ENCODE data around the gene TOMM34. TPM values are rescaled to one million over a fixed set of nuclear protein-coding genes. Genes with fewer than 3 reads are reported as not detected.

Gene TOMM34
- total RNA-seq: 1 to 10 TPM; 5.6 to 5.9 TPM
- polyA plus RNA-seq (2013, experiment 1 of 2): 10.4 TPM
- polyA plus RNA-seq (2013, experiment 2 of 2): 12.3 TPM
- total RNA-seq: 7.3 to 118 (median 18.2) reads per million in 172 experiments

GRCh38 chr20:44960103-44960852 lies at the start of gene TOMM34:
Gene TOMM34, minus strand, starts transcription at chr20:44960397. Its CDS starts 64 bp downstream, at chr20:44960333.
- ChIA-PET CTCF (interaction anchor here (0.7 to 2.4 kb wide), 9 partner anchors 9 to 136 kb away, joined by 3 to 12 read pairs (median 3); no protein-coding TSS in a partner anchor), POLR2A (interaction anchor here (0.6 to 5.7 kb wide), 15 partner anchors 9 to 75 kb away, joined by 3 to 61 read pairs (median 4); partner anchors contain the start of gene YWHAB)
- Mint-ChIP-seq H3K9me3 (no peaks in the 10 kb centered on the region), H3K4me3 (peak within 1 kb of the TSS; percentile 98), H3K27me3 (no peaks in the 10 kb centered on the region), H3K36me3 (ENCODE audit: low read depth) (peaks cover 19% of the 10 kb centered on the region), H3K4me1 (ENCODE audit: low read depth) (peaks cover 52% of the 10 kb centered on the region), H3K27ac (peak within 1 kb of the TSS; percentile 81)
- DNase-seq (peak; percentile 89 to 98 (median 94)), ATAC-seq (ENCODE audit: poor library complexity) (peak; percentile 97)
- intact Hi-C loops (cut with DNase I, micrococcal nuclease): loop anchor here (1.0 to 10.0 kb wide), 6 partner anchors 11 to 485 kb away; partner anchors contain the start of genes PABPC1L (in 1 of the 2), PIGT (in 1 of the 2), SERINC3 (in 1 of the 2) and TTPAL (in 1 of the 2)
- TF ChIP-seq CTCF (IDR thresholded peaks at IDR 0.05): no peak
- peaks cover 35% of the 10 kb centered on the region for H3K4me1 ChIP-seq (ENCODE audit: insufficient read depth, low read length)
- peaks cover 19% of the 10 kb centered on the region for H3K36me3 ChIP-seq (ENCODE audit: insufficient read depth, low read length)
- H3K27me3 ChIP-seq (ENCODE audit: control insufficient read depth in 1 of 2, insufficient read depth in 2 of 2, low read length in 2 of 2): no peaks in the 10 kb centered on the region
- H3K27ac ChIP-seq (ENCODE audit: low read depth in 1 of 2, low read length in 2 of 2): peak within 1 kb of the TSS; percentile 41 to 66
- no peaks in the 10 kb centered on the region for H3K9me3 ChIP-seq (ENCODE audit: control insufficient read depth in 1 of 2, insufficient read depth in 1 of 2, low read length in 2 of 2)
- H3K4me3 ChIP-seq (ENCODE audit: low read length): peak within 1 kb of the TSS; percentile 78

- no peak overlapping the region for H3K4me3 Mint-ChIP-seq
- POLR2A ChIA-PET: no interaction called here
- no peaks in the 10 kb centered on the region for H3K27me3 ChIP-seq (ENCODE audit: control insufficient read depth in 1 of 2, insufficient read depth in 2 of 2, low read length in 2 of 2)
- H3K4me1 Mint-ChIP-seq (ENCODE audit: low read depth): peaks cover 63% of the 10 kb centered on the region
- H3K4me1 ChIP-seq (ENCODE audit: insufficient read depth, low read length): peaks cover 9% of the 10 kb centered on the region
- no peak overlapping the region for H3K27ac ChIP-seq (ENCODE audit: low read depth in 1 of 2, low read length in 2 of 2)
- CTCF ChIA-PET: no interaction called here
- peaks cover 80% of the 10 kb centered on the region for H3K36me3 ChIP-seq (ENCODE audit: insufficient read depth, low read length)
- no peaks in the 10 kb centered on the region for H3K9me3 Mint-ChIP-seq
- DNase-seq (no peak), ATAC-seq (ENCODE audit: poor library complexity) (no peak)
- no peak overlapping the region for H3K4me3 ChIP-seq (ENCODE audit: low read length)
- no peaks in the 10 kb centered on the region for H3K9me3 ChIP-seq (ENCODE audit: control insufficient read depth in 1 of 2, insufficient read depth in 1 of 2, low read length in 2 of 2)
- intact Hi-C loops (cut with DNase I, micrococcal nuclease): no loop called here
- peaks cover 88% of the 10 kb centered on the region for H3K36me3 Mint-ChIP-seq (ENCODE audit: low read depth)
- peak overlapping the region; percentile 56 for H3K27ac Mint-ChIP-seq
- no peaks in the 10 kb centered on the region for H3K27me3 Mint-ChIP-seq
- no peak for TF ChIP-seq CTCF (IDR thresholded peaks at IDR 0.05)
Observed at GRCh38 chr20:45008521-45009049, 48.4 kb upstream of the TOMM34 start.

GRCh38 chr20:44997668-44998067 lies 37.5 kb upstream of the TOMM34 start:
- POLR2A ChIA-PET: interaction anchor here (0.7 to 2.7 kb wide), 5 partner anchors 13 to 63 kb away, joined by 3 to 12 read pairs (median 5); partner anchors contain the start of gene STK4

More at GRCh38 chr20:44997668-44998067, 37.5 kb upstream of the TOMM34 start:
- Histone ChIP-seq H3K36me3 (ENCODE audit: insufficient read depth, low read length) (peaks cover 94% of the 10 kb centered on the region), H3K4me1 (ENCODE audit: insufficient read depth, low read length) (peaks cover 19% of the 10 kb centered on the region), H3K4me3 (ENCODE audit: low read length) (no peak overlapping the region), H3K27me3 (ENCODE audit: control insufficient read depth in 1 of 2, insufficient read depth in 2 of 2, low read length in 2 of 2) (no peaks in the 10 kb centered on the region), H3K9me3 (ENCODE audit: control insufficient read depth in 1 of 2, insufficient read depth in 1 of 2, low read length in 2 of 2) (no peaks in the 10 kb centered on the region), H3K27ac (ENCODE audit: low read depth in 1 of 2, low read length in 2 of 2) (no peak overlapping the region)
- no peaks in the 10 kb centered on the region for H3K27me3 Mint-ChIP-seq
- H3K9me3 Mint-ChIP-seq: no peaks in the 10 kb centered on the region
- no peak overlapping the region for H3K4me3 Mint-ChIP-seq
- CTCF ChIA-PET: interaction anchor here (0.9 to 2.4 kb wide), 5 partner anchors 14 to 49 kb away, joined by 4 to 8 read pairs (median 4); no protein-coding TSS in a partner anchor
- H3K4me1 Mint-ChIP-seq (ENCODE audit: low read depth): peaks cover 91% of the 10 kb centered on the region
- ATAC-seq (ENCODE audit: poor library complexity): no peak
- intact Hi-C loops (cut with DNase I, micrococcal nuclease): no loop called here
- peaks cover 95% of the 10 kb centered on the region for H3K36me3 Mint-ChIP-seq (ENCODE audit: low read depth)
- H3K27ac Mint-ChIP-seq: peak overlapping the region; percentile 1
- no peak for DNase-seq
- TF ChIP-seq CTCF (IDR thresholded peaks at IDR 0.05): no peak

Measured in CD4-positive, alpha-beta T cell (primary cell).